Mesenchymal stem cell (in vitro differentiated cells and primary cell): ENCODE measurements around the gene ZHX3.
"Not testable (repeated sequence)": the region's sequence is repeated elsewhere in the genome, so short reads cannot be mapped to it uniquely, and the experiment has no call there.

Experiments
- DNase-seq: peaks from one replicate; pipeline ENCODE4 v3.0.0-alpha.2; 2013
- H2AFZ ChIP-seq: one replicate; pipeline ENCODE4 v1.6.1; 2013; ENCODE audit warnings: low read depth, mild to moderate bottlenecking, control low read depth, inconsistent platforms, low read length, moderate library complexity
- H2AK5ac ChIP-seq: 2 replicates; pipeline ENCODE4 v1.6.1; 2013; ENCODE audit warnings: low read length, moderate library complexity, mild to moderate bottlenecking, inconsistent platforms; ENCODE audit not compliant: severe bottlenecking
- H2BK120ac ChIP-seq: one replicate; pipeline ENCODE4 v1.6.1; 2013; ENCODE audit warnings: low read depth, mild to moderate bottlenecking, inconsistent platforms, low read length, moderate library complexity
- H2BK12ac ChIP-seq, 2 experiments: one replicate each; pipeline ENCODE4 v1.6.1; 2013; ENCODE audit warnings: inconsistent platforms in 2 of 2, low read length in 2 of 2, mild to moderate bottlenecking in 2 of 2, moderate library complexity in 2 of 2, control low read depth in 1 of 2
- H2BK15ac ChIP-seq: one replicate; pipeline ENCODE4 v1.6.1; 2013; ENCODE audit warnings: mild to moderate bottlenecking, low read depth, inconsistent platforms; ENCODE audit not compliant: poor library complexity, severe bottlenecking
- H2BK5ac ChIP-seq: 2 replicates; pipeline ENCODE4 v1.6.1; 2013; ENCODE audit warnings: low read depth, mild to moderate bottlenecking, low read length, control low read depth, inconsistent platforms; ENCODE audit not compliant: poor library complexity, severe bottlenecking
- H3K14ac ChIP-seq, 2 experiments: one replicate each; pipeline ENCODE4 v1.6.1; 2013; ENCODE audit warnings: inconsistent platforms in 2 of 2, low read length in 2 of 2, control low read depth in 1 of 2, mild to moderate bottlenecking in 1 of 2, moderate library complexity in 1 of 2
- H3K18ac ChIP-seq, 2 experiments: one replicate each; pipeline ENCODE4 v1.6.1; 2013; ENCODE audit warnings: inconsistent platforms in 2 of 2, low read length in 2 of 2, control low read depth in 1 of 2, low read depth in 1 of 2, mild to moderate bottlenecking in 1 of 2
- H3K23ac ChIP-seq, 2 experiments: one replicate each; pipeline ENCODE4 v1.6.1; 2013; ENCODE audit warnings: inconsistent platforms in 2 of 2, low read length in 2 of 2, mild to moderate bottlenecking in 2 of 2, moderate library complexity in 2 of 2, control low read depth in 1 of 2
- H3K27ac ChIP-seq: 2 replicates; pipeline ENCODE4 v1.5.1; 2013; ENCODE audit warnings: mild to moderate bottlenecking, moderate library complexity, low read length, control low read depth, inconsistent platforms; ENCODE audit not compliant: poor library complexity, severe bottlenecking
- H3K27me3 ChIP-seq, 2 experiments: 2 replicates each; pipeline versions ENCODE4 v1.6.1 to v1.7.0; 2013; ENCODE audit warnings: low read length in 2 of 2, mild to moderate bottlenecking in 2 of 2, moderate library complexity in 2 of 2, control low read depth in 1 of 2, inconsistent platforms in 1 of 2; ENCODE audit not compliant: control insufficient read depth in 1 of 2, insufficient read depth in 1 of 2
- H3K36me3 ChIP-seq, 2 experiments: 2 replicates each; pipeline versions ENCODE4 v1.6.1 to v1.7.0; 2013; ENCODE audit warnings: low read length in 2 of 2, control low read depth in 1 of 2, inconsistent platforms in 1 of 2, low read depth in 1 of 2, mild to moderate bottlenecking in 1 of 2; ENCODE audit not compliant: insufficient read depth in 2 of 2, control insufficient read depth in 1 of 2
- H3K4ac ChIP-seq, 2 experiments: one replicate each; pipeline ENCODE4 v1.6.1; 2013; ENCODE audit warnings: inconsistent platforms in 2 of 2, low read length in 2 of 2, mild to moderate bottlenecking in 2 of 2, moderate library complexity in 2 of 2, control low read depth in 1 of 2, low read depth in 1 of 2
- H3K4me1 ChIP-seq: 2 replicates; pipeline ENCODE4 v1.6.1; 2013; ENCODE audit warnings: low read depth, low read length, control low read depth; ENCODE audit not compliant: control insufficient read depth, insufficient read depth
- H3K4me2 ChIP-seq: 2 replicates; pipeline ENCODE4 v1.6.1; 2013; ENCODE audit warnings: low read length, mild to moderate bottlenecking, inconsistent platforms; ENCODE audit not compliant: poor library complexity, severe bottlenecking
- H3K4me3 ChIP-seq, 2 experiments: 2 replicates each; pipeline versions ENCODE4 v1.5.1 to v1.7.0; 2013; ENCODE audit warnings: low read length in 2 of 2, mild to moderate bottlenecking in 2 of 2, control low read depth in 1 of 2, low read depth in 1 of 2; ENCODE audit not compliant: insufficient read depth in 1 of 2
- H3K79me1 ChIP-seq: replicated peaks from 2 replicates; pipeline ENCODE4 v1.6.1; 2013; ENCODE audit warnings: mild to moderate bottlenecking, control low read depth, low read length, inconsistent platforms; ENCODE audit not compliant: poor library complexity, severe bottlenecking
- H3K9ac ChIP-seq: 2 replicates; pipeline ENCODE4 v1.7.0; 2013; ENCODE audit warnings: mild to moderate bottlenecking, low read length, moderate library complexity
- H3K9me3 ChIP-seq: 2 replicates; pipeline ENCODE4 v1.7.0; 2013; ENCODE audit warnings: mild to moderate bottlenecking, low read length; ENCODE audit not compliant: control insufficient read depth
- H4K8ac ChIP-seq: one replicate; pipeline ENCODE4 v1.6.1; 2013; ENCODE audit warnings: inconsistent platforms, mild to moderate bottlenecking, low read length, moderate library complexity
- H4K91ac ChIP-seq: one replicate; pipeline ENCODE4 v1.6.1; 2013; ENCODE audit warnings: mild to moderate bottlenecking, low read length, inconsistent platforms
- WGBS: methylation state at CpG from one replicate; pipeline ENCODE4 v1.1.7; 2013; ENCODE audit warnings: mixed read lengths; 5-methylcytosine and 5-hydroxymethylcytosine counted together

ZHX3 gene

DNA sequence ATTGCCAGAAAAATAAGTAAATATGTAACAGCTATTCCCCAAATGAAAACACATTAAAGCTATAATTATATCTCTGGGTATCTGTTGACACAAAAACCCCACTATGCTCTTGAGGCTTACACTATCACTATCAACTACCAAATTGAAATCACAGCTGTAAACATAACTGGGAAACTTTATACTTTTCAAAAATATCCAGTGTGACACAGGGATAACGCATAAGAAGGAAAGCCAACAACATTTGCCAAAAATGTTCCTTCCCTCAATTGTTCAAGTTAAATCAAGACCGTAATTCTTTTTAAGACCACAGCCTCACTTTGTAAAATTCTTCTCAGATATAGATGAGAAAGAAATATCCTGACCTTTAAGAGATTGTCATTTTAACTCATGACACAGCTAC lies 3.1 kb downstream of the ZHX3 start:
- no peak overlapping the region for H3K18ac ChIP-seq
- H4K91ac ChIP-seq, result no peak overlapping the region
- peaks cover 0 to 14% of the 10 kb centered on the region in 2 experiments for H3K36me3 ChIP-seq
- H2AFZ ChIP-seq, result no peak overlapping the region
- H4K8ac ChIP-seq, result no peak overlapping the region
- WGBS, result 100% methylated on average over 2 of the region's 2 CpGs
- no peak overlapping the region for H3K4ac ChIP-seq
- H3K4me2 ChIP-seq, result no peak overlapping the region
- H3K4me1 ChIP-seq, result peaks cover 11% of the 10 kb centered on the region
- DNase-seq, result no peak
- no peak overlapping the region for H2BK120ac ChIP-seq
- H3K14ac ChIP-seq, result no peak overlapping the region
- H3K79me1 ChIP-seq, result peaks cover 11% of the 10 kb centered on the region
- H3K27ac ChIP-seq, result no peak overlapping the region
- peak overlapping the region; percentile 45 for H3K9ac ChIP-seq
- no peaks in the 10 kb centered on the region for H3K9me3 ChIP-seq
- no peaks in the 10 kb centered on the region for H3K27me3 ChIP-seq
- H3K23ac ChIP-seq, result no peak overlapping the region
- H2AK5ac ChIP-seq, result no peak overlapping the region
- no peak overlapping the region for H3K4me3 ChIP-seq
- no peak overlapping the region for H2BK12ac ChIP-seq
- no peak overlapping the region for H2BK5ac ChIP-seq
- no peak overlapping the region for H2BK15ac ChIP-seq

DNA sequence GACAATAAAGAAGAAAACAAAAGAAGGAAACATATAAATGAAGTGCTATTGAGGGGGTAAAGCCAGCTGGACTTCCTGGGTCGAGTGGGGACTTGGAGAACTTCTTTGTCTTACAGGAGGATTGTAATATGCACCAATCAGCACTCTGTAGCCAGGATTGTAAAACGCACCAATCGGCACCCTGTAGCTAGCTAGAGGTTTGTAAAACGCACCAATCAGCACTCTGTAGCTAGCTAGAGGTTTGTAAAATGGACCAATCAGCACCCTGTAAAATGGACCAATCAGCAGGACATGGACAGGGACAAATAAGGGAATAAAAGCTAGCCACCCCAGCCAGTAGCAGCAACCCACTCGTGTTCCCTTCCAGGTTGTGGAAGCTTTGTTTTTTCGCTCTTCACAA lies 5.5 kb downstream of the ZHX3 start:
- Histone ChIP-seq H3K4me1 (peaks cover 12% of the 10 kb centered on the region), H3K23ac (peak overlapping the region in 1 of 2 experiments; percentile 70), H3K36me3 (peaks cover 0 to 14% of the 10 kb centered on the region in 2 experiments), H3K79me1 (peaks cover 15% of the 10 kb centered on the region)
- H3K14ac ChIP-seq, H3K4me2 ChIP-seq, H2AFZ ChIP-seq, H3K4me3 ChIP-seq, H2BK15ac ChIP-seq, H3K27ac ChIP-seq, H2BK120ac ChIP-seq, H3K9me3 ChIP-seq, H2AK5ac ChIP-seq, H3K27me3 ChIP-seq, DNase-seq, H2BK5ac ChIP-seq, H3K9ac ChIP-seq, H4K91ac ChIP-seq, H4K8ac ChIP-seq, H3K4ac ChIP-seq, H3K18ac ChIP-seq, H2BK12ac ChIP-seq: not testable (repeated sequence)
- 95% methylated on average over 6 of the region's 6 CpGs for WGBS

DNA sequence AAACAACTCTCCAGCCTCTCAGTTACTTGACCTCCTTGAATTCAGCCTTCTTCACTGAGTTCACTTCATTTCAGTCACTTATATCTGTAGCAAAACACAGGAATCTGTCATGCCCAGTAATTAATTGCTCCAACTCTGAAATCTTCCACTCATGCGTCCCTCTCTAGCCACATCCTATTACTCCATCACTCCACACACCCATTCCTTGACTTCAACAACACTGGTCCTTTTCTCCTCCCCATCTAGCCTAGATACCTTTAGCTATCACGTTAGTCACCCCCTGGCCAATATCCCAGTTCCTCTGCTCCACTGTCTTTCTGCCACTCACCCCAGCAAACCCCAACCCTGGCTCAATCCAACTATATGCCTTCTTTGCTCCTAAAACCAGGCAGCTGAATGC lies 7.7 kb downstream of the ZHX3 start:
- Histone ChIP-seq H3K18ac (peak overlapping the region; percentile 78 to 87), H3K79me1 (peaks cover 19% of the 10 kb centered on the region), H3K27me3 (no peaks in the 10 kb centered on the region), H2BK12ac (peak overlapping the region; percentile 37 to 91), H4K8ac (peak overlapping the region; percentile 61), H3K4me2 (peak overlapping the region; percentile 2), H2AFZ (no peak overlapping the region), H2AK5ac (peak overlapping the region; percentile 64), H3K9ac (peak overlapping the region; percentile 77), H3K27ac (peak overlapping the region; percentile 25), H3K4me3 (peak overlapping the region in 1 of 2 experiments; percentile 22), H2BK5ac (no peak overlapping the region), H4K91ac (peak overlapping the region; percentile 85), H2BK120ac (peak overlapping the region; percentile 77), H3K23ac (peak overlapping the region in 1 of 2 experiments; percentile 5), H3K14ac (peak overlapping the region in 1 of 2 experiments; percentile 77), H3K9me3 (no peaks in the 10 kb centered on the region), H3K4ac (peak overlapping the region in 1 of 2 experiments; percentile 30), H3K36me3 (peaks cover 0 to 14% of the 10 kb centered on the region in 2 experiments), H2BK15ac (peak overlapping the region; percentile 80), H3K4me1 (peaks cover 8% of the 10 kb centered on the region)
- peak; percentile 74 for DNase-seq
- 33% methylated on average over 2 of the region's 2 CpGs for WGBS

DNA sequence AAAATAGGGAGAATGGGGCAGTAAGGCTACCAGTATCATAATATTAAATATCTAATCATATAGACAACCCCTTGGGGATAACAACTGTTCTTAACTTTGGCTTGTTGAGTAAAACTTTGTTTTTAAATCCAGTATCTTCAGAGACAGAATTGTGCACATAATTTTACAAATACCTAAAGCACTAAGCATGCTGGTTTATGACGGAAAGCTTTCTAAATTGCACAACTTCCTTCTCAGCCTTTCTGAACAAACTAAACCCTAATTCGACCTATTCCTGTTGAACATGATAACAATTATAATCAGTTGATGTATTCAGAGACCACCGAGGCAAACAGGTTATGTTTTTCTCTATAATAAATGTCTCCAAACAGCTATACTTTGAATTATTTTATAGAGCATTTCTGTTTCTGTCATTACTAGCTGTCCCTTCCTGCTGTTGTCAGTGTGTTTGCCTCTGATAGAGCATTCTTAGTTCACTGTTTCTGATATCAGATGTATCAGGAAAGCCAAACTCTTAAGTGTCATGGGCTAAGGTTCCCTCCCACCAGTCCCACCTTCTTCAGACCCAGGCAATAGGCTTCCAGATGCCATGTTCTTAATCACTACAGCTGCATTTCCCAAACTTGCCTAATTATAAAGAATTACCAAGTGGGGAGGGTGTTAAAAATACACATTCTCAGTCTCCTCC lies 8.7 kb downstream of the ZHX3 start:
- WGBS, result 20% methylated on average over 1 of the region's 3 CpGs
- H3K27me3 ChIP-seq, result no peaks in the 10 kb centered on the region
- H2AK5ac ChIP-seq, result peak overlapping the region; percentile 64
- no peak overlapping the region for H4K91ac ChIP-seq
- DNase-seq, result no peak
- peak overlapping the region in 1 of 2 experiments; percentile 84 for H3K18ac ChIP-seq
- peaks cover 8% of the 10 kb centered on the region for H3K4me1 ChIP-seq
- H3K23ac ChIP-seq, result no peak overlapping the region
- H3K4me3 ChIP-seq, result peak overlapping the region in 1 of 2 experiments; percentile 5
- H2BK5ac ChIP-seq, result no peak overlapping the region
- no peak overlapping the region for H3K4me2 ChIP-seq
- no peak overlapping the region for H2AFZ ChIP-seq
- H4K8ac ChIP-seq, result no peak overlapping the region
- peaks cover 0 to 14% of the 10 kb centered on the region in 2 experiments for H3K36me3 ChIP-seq
- no peak overlapping the region for H3K4ac ChIP-seq
- H3K9ac ChIP-seq, result peak overlapping the region; percentile 77
- no peak overlapping the region for H3K14ac ChIP-seq
- H2BK120ac ChIP-seq, result no peak overlapping the region
- H2BK15ac ChIP-seq, result no peak overlapping the region
- H3K27ac ChIP-seq, result peak overlapping the region; percentile 51
- peaks cover 22% of the 10 kb centered on the region for H3K79me1 ChIP-seq
- peak overlapping the region; percentile 39 to 77 for H2BK12ac ChIP-seq
- H3K9me3 ChIP-seq, result no peaks in the 10 kb centered on the region
